ENCODE data around the gene PLRG1.
"Not testable (repeated sequence)": the region's sequence is repeated elsewhere in the genome, so short reads cannot be mapped to it uniquely, and the experiment has no call there.

PLRG1 gene

DNA sequence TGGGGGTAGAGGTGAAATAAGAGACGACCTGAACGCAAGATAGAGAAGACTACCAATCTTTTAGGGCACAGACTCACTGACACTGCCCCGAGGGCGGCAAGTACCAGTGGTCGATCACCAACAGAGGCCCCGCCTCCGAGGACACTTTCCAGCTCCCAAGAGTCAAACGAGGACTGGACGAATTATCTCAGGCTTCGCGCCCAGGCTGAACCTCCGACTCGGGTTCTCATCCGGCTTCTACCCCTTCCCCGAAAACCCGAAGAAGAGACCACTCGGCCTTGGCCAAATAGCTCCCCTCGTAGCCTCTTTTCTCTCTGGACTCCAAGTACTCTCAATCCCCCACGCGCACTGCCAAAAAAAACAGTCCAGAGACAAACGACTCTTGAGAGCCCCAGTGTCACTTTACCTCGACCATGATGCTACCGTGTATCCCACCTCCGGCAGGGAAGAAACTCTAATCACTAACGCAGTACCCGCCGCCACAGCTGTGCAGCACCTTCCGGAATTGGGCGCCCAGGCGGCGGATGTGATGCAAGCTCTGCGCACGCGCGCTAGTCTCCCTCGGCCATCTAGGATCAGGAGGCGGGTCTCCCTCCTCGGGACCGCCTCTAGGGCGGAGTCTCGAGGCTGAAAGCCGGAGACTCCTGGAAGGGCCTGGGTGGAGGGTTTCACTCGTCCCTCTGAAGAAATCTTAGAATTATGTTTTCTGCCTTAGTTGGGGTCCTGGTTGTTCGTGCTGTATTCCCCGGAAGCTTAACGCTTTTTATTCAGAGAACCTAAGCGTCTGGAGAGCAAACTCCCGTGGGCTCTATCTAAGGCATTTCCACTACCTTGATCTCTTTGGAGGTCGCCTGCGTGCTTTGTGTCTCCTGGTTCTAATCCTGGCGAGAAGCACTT, at the start of gene PLRG1:
Gene PLRG1 (minus strand): TSS at position 507 of the 897 bp plus-strand sequence. CDS start 92 bp downstream, at position 415.
- peak; percentile 96 for DNase-seq (ENCODE audit: low spot score)

DNA sequence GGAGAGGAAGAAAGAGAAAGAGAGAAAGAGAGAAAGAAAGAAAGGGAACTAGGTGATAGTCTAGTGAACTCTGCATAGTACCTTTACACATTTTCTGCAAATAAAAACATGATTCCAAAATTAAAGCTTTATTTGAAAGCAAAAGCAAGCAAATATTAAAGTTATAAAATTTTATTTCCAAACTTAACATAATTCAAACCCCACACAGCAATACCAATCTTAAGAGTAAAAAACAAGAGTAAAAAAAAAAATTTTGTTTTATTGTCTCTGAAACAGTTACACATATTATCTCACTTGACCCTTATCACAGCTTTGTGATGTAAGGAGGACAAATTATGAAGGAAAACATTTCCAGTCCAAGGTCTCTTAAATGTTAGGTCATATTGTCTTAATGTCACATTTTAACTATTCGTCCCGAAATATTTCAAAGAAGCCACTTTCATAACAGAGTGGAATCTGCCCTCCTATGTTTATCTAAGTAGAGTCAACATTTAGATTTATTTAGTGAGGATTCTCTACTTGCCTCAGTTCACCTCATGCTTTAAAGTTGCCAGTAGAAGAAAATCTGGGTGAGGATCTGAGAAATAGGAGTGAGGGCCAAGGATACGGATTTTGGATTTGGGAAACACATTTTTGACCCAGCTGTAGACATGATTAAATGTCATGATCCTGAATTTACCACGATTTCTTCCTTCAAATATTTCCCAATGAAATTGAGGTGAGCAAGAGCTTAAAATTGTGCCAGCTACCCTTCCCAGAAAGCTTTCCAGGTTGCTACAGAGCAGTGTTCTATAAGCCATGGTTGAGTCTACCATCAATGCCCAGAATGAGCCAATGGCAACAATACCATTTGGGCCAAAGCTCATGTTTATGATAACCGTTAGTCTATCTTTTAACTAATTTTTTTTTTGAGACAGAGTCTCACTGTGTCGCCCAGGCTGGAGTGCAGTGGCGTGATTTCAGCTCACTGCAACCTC, 47.9 kb upstream of the PLRG1 start:
- DNase-seq (ENCODE audit: low spot score) = no peak

DNA sequence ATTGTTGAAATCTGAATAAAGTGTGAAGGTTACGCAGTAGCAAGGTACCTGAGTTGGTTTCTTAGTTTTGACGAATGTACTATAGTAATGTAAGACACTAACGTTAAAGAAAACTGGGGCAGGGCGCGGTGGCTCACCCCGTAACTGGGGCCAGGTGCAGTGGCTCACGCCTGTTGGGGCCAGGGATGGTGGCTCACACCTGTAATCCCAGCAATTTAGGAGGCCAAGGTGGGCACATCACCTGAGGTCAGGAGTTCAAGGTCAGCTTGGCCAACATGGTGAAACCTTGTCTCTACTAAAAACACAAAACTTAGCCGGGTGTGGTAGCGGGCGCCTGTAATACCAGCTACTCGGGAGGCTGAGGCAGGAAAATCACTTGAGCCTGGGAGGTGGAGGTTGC, 47.1 kb upstream of the PLRG1 start:
- not testable (repeated sequence) for DNase-seq (ENCODE audit: low spot score)

DNA sequence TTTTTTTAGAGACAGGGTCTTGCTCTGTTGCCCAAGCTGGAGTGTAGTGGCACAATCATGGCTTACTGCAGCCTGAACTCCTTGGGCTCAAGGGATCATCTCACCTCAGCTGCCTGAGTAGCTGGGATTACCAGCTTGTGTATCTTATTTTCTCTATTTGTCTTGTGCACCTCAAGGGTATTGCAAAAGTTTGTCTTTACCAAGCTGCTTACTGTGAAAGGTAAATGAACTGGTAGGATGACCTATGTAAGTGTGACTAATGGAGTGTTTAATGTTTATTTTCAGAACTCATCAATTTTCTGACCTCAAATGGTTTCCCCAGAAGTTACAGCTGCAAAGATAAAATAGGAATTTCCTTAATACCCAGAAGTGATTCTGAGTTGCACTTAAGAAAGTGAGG, 45.6 kb upstream of the PLRG1 start:
- no peak for DNase-seq (ENCODE audit: low spot score)

DNA sequence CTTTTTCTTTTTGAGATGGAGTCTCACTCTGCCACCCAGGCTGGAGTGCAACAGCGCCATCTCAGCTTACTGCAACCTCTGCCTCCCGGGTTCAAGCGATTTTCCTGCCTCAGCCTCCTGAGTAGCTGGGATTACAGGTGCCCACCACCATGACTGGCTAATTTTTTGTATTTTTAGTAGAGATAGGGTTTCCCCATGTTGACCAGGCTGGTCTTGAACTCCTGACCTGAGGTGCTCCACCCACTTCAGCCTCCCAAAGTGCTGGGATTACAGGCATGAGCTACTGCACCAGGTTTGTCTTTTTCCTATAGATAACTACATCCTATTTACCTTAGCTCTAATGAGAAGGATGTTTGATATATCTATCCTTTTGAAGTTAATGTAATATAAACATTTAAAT, 44.1 kb upstream of the PLRG1 start:
- DNase-seq (ENCODE audit: low spot score) = not testable (repeated sequence)

DNA sequence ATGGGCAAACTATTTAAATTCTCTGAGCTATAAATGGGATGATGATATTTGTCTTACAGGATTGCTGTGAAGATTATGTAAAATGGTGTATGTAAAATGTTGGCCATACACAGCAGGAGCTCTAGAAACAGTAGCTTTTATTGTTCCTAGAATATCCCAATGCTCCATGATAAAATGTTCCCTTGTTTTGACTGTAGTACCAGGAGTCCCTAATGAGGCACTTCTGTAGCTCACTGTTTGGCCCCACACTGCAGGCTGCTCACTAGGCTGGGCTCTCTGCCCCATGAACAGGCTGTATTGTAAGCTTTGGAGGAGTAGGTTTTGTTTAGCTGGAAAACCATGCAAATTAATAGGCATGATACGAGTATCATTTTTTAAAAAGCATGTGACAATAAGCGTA, 43.7 kb upstream of the PLRG1 start:
- DNase-seq (ENCODE audit: low spot score) = no peak

DNA sequence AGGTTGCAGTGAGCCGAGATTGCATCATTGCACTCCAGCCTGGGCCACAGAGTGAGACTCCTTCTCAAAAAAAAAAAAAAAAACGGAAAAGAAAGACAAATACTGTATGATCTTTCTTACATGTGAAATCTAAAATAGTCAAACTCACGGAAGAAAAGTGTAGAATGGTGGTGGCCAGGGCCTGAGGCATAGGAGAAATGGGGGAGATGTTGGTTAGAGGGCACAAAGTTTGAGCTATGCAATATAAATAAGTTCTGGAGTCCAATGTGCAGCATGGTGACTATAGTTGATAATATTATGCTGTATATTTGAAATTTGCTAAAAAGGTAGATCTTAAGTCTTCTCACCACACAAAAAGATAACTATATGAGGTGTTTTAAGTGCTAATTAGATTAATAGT, 41.7 kb upstream of the PLRG1 start:
- DNase-seq (ENCODE audit: low spot score) = no peak

DNA sequence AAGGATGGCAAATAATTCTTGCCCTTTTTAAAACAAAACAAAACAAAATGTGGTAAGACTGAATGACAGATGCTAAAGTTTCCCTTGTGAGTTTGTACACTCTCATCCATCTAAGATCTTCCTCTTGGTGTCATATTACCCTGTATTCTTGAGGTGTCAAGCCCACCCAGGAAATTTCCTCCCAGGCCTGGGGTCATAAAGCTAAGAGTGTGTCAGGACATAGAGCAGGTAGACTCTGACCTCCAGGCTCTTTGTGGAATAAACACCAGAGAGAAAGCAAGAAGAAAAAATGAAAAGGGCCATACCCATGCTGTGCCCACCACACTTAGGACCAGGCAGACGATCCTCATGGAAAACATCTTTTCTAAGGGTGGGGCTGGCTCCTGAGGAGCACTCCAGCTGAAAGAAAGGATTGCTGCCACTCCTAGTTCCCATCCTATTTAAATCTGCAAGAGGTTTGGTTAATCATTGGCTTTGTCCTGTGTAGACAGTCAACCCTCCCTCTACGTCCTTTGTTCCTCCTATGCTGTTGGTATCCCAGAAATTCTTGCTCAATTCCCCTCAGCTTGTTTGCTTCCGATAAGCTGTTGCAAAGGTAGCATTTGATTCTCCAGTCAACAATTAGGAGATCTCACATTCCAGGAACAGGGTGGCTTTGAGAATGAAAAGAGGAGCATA, 40.3 kb upstream of the PLRG1 start, which contains the start of gene FGA:
Gene FGA (minus strand): TSS at position 414 of the 678 bp plus-strand sequence. CDS start 55 bp downstream, at position 359.
- DNase-seq (ENCODE audit: low spot score) = no peak

DNA sequence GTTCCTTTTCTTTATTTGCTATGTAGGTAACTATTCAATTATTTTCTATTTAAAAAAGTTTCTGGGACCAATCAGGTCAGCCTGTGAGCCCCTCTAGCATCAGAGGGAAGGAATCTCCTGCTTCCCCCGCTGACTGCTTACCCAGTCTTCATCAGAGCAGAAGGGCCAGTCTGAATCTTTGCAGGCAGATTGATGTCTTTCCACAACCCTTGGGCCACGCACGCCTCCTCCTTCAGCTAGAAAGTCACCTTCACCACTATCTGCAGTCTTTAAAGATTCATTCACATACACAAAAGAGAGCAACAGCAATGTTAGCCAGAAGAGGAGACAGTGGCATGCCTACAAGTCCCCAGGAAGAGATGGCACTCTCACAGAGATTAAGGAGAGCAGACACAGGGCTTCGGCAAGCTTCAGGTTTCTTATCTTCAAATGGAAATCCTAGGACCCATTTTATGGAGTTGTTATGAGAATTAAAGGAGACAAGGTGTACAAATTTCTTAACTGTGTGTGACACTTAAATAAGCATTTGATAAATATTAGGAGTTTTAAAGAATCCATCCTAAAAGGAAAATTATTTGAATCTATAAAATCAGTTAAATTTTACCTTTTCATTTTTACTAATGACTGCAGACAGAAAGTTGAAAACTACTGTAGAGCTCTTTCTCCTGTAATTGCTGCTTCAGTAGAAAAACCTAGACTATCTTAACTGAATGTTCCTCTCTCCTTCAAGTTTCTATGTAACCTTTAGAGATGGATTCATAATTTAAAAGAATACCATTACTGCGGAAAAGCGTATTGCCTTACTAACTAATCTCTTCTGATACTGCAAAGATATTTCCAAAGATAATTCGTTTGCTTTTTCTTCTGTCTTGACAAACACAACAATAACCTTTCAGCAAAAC, 39.3 kb upstream of the PLRG1 start:
- DNase-seq (ENCODE audit: low spot score) = no peak

DNA sequence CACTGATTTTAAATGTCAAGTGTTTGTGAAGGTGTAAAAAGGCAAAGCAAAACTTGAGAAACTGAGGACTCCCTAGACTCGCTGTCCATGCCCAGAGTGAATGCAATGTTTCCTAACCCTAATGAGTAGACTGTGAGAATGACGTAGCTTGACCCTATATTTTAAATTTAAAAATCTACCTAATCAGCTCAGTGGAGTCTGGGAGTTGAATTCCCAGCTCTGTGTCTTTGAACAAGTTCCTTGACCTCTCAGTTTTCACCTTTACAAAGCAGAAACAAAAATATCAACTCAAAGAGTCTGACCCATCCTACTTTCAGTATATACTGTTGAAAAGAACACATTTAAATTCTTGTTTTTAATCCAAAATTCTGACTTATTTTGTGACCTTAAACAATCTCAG, 38.0 kb upstream of the PLRG1 start:
- DNase-seq (ENCODE audit: low spot score) = no peak

DNA sequence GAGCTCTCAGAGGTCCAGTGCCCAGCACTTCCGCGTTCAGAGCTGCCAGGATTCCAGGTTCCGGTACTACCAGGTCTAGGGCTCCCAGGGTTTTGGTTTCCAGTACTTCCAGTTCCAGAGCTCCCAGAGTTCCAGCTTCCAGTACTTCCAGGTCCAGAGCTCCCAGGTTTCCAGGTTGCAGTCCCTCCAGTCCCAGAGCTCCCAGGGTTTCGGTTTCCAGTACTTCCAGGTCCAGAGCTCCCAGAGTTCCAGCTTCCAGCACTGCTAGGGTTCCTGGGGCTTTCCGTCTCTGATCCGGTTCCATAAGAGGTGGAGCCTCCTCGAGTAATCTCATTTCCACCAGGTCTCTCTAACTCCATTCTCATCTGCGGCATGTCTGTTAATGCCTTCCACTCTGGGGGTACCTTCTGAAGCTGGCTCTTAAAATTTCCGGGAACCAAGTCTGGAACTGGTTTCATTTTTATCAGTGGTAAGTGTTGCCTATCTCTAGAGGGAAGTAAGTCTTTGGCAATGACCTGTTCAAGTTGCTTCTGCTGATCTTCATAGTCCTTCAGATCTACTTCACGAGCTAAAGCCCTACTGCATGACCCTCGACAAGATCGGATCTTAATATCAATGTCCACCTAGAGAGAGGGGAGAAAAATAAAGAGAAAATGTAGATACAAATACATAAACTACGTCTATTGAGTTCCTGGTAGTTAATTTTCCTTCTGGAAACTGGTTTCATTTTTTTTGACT, 36.3 kb upstream of the PLRG1 start:
- no peak for DNase-seq (ENCODE audit: low spot score)

DNA sequence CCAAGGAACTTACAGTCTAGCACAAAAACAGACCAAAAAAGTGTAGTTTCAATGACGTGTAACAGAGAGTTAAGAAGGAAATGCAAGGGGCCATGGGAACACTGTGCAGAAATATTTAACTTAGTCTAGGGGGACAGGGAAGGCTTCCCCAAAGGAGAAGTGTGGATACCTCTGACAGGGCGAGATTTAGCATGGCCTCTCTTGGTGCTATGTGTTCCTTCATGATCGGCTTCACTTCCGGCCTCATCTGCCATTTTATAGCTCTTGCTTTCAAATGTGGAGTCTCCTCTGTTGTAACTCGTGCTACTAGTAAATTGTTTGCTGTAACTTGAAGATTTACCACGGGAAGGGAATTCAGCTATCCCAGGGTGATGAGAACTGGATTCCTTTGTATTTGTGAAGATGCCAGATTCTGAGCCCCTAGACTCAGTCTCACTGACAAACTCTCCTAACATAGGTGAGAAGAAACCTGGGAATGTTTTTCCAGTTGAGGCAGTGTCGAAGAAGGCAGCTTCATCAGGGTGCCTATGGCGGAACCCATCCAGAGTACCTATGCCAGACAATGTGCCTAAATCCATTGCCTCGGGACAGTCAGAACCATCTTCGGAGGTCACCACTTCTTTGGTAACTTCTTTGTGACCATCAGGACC, 35.3 kb upstream of the PLRG1 start:
- no peak for DNase-seq (ENCODE audit: low spot score)

DNA sequence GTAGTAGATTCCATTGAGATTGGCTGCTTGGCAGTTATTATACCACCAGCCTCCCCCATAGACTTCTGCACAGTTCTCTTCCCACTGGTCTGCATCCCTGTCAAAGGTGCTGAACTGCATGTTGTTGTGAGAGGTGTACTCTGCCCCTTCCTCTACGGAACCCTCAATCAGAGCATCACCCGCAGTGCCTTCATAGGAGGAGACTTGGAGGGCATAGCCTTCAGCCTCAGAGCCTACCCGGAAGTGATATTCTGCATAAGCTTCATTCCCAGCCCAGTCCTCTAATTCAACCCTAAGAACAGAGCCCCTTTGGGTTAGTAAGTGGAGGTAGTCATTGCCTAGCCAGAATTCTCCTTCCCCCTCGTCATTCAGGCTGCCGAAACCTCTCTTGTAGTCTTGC, 34.1 kb upstream of the PLRG1 start:
- DNase-seq (ENCODE audit: low spot score) = no peak

DNA sequence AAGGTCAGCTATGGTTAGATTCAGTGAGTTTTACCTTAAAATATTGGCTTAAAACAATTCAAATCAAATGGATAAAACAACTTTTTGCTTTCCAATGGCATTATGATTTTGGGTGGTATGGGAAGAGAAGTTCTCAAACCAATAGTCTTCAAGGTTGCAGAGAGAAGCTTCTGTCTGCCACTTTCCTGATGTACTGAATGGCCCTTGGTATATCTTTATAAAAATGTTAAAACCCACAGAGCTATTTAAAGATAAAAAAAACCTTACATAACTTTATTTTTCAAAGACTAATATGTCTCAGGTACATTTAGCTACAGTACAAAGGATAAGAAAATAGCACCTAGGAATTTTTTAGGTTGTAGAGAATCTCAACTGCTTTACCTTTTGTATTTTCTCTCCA, 33.5 kb upstream of the PLRG1 start:
- DNase-seq (ENCODE audit: low spot score) = no peak

DNA sequence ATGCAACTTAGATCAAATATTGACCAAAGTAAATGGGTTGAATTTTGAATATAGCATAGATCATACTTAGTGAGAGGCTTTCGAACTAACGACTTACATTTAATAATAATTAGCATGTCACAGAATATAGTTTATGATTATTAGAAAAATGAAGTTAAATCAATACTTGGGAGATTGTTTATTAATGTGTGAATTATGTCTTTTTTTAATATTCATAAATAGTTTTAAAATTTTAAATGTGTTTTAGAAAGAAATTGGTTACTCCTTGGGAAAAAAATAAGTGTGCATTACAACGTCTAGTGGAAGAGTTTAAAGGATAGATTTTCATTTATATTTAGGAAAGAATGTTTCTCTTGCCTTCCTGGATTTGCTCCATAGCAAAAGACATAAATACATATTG, 33.0 kb upstream of the PLRG1 start:
- DNase-seq (ENCODE audit: low spot score) = no peak

DNA sequence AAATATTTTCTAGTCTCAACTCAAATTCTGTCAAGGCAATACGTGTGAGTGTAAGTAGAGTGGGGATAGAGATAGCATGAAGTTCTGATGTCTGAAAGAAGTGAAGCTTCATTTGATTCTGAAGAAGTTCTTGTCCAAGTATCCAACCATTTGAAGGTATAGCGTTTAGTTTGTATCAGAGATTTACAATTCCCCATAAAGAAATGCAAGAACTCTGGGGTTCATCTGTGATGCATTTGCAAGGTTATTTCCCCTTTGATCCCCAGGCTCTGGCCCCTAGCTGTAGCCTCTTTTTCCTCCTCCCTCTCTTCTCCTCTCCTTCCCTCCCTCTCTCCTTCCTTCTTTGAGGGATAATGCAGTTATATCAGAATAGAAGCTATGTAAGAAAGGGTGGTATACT, 32.5 kb upstream of the PLRG1 start:
- DNase-seq (ENCODE audit: low spot score) = no peak

DNA sequence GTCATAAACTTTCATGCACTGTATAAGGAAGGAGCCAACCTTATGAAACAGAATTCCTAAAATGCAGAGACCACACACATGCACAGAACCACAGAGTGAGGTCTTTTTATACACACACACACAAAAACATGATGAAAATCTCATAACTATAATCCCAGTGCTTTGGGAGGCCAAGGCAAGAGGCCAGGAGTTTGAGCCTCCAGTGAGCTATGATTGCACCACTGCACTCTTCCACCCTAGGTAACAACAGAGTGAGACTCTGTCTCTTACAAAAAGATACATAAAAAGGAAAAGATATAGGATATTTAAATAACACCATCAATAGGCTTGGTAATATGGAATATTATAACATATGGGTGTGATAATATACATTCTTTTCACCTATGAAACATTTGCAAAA, 29.7 kb upstream of the PLRG1 start:
- DNase-seq (ENCODE audit: low spot score) = no peak

DNA sequence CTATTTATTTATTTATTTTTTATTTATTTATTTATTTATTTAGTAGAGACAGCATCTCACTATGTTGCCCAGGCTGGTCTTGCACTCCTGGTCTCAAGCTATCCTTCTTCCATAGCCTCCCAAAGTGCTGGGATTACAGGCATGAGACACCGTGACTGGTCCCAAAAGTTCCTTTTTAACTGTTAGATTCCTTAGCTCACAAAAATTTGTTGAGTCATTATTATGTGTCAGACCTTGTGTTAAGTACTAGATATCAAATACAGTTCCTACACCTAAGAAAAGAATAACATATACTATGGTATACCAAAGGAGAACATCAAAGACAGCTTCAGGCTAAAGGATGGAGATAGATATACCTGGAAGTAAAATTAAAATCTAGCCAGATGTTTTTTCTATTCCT, 28.7 kb upstream of the PLRG1 start:
- no peak for DNase-seq (ENCODE audit: low spot score)

DNA sequence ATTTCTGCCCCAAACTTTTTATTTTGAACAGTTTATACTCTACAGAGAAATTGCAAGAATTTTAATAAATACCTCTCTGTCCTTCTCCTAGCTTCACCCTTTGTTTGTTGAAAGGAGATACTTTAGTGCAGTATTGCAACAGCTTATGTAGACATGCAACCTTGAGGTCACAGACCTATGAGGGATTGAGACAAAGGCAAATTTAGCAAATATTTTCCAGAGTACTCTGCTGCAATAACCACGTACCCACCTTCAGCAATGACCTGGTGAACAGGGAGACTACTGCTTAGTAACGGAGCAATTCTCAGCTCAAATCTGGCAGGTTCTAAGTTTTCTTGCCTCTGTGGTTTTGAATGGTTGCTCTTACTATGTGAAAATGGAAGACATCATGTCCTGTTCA, 27.1 kb upstream of the PLRG1 start:
- no peak for DNase-seq (ENCODE audit: low spot score)

DNA sequence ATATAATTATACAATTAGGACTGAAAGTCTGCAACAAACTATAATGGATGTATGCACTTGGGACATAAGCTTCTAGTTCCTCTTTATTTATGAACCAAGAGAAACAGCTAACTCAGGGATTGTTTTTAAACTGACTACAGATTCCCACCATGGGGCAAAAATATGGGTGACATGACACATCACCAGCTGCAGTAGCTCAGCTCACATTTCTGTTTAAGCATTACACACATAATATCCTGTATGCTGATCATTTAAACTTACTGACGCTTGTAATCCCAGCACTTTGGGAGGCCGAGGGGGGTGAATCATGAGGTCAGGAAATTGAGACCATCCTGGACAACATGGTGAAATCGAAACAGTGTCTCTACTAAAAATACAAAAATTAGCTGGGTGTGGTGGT, 24.1 kb upstream of the PLRG1 start:
- no peak for DNase-seq (ENCODE audit: low spot score)
